T-helper 22 cell (primary cell): ENCODE results near the gene PPP1R15B.
"Not testable (repeated sequence)": the region's sequence is repeated elsewhere in the genome, so short reads cannot be mapped to it uniquely, and the experiment has no call there.

ENCODE experiments used
- DNase-seq: peaks from one replicate; pipeline ENCODE4 v3.0.0-alpha.2; 2020; ENCODE audit warnings: low read depth

Gene PPP1R15B

GRCh38 chr1:204443871-204444581, 32.4 kb upstream of the PPP1R15B start:
- DNase-seq, result no peak

- DNase-seq, result no peak
Measured at GRCh38 chr1:204443260-204443619, 31.6 kb upstream of the PPP1R15B start.

- DNase-seq, result no peak
Measured at GRCh38 chr1:204442376-204443259, 31.0 kb upstream of the PPP1R15B start.

GRCh38 chr1:204441558-204441957, 29.9 kb upstream of the PPP1R15B start:
- DNase-seq, result no peak

GRCh38 chr1:204439621-204440375, 28.2 kb upstream of the PPP1R15B start:
- DNase-seq, result no peak

GRCh38 chr1:204438628-204439027, 27.0 kb upstream of the PPP1R15B start:
- no peak for DNase-seq

- DNase-seq, result no peak
Measured at GRCh38 chr1:204437796-204438570, 26.4 kb upstream of the PPP1R15B start.

- DNase-seq, result no peak
Measured at GRCh38 chr1:204435872-204436271, 24.3 kb upstream of the PPP1R15B start.

- DNase-seq, result no peak
Measured at GRCh38 chr1:204435381-204435831, 23.8 kb upstream of the PPP1R15B start.

GRCh38 chr1:204434116-204434755, 22.6 kb upstream of the PPP1R15B start:
- no peak for DNase-seq

- DNase-seq, result no peak
Measured at GRCh38 chr1:204432708-204433107, 21.1 kb upstream of the PPP1R15B start.

- peak; percentile 43 for DNase-seq
Measured at GRCh38 chr1:204431310-204432184, 19.9 kb upstream of the PPP1R15B start.

GRCh38 chr1:204429746-204430145, 18.1 kb upstream of the PPP1R15B start:
- DNase-seq, result no peak

- no peak for DNase-seq
Measured at GRCh38 chr1:204426971-204427701, 15.5 kb upstream of the PPP1R15B start.

- DNase-seq, result no peak
Measured at GRCh38 chr1:204426474-204426873, 14.9 kb upstream of the PPP1R15B start.

- no peak for DNase-seq
Measured at GRCh38 chr1:204426035-204426436, 14.4 kb upstream of the PPP1R15B start.

- DNase-seq, result no peak
Measured at GRCh38 chr1:204424621-204425020, 13.0 kb upstream of the PPP1R15B start.

- not testable (repeated sequence) for DNase-seq
Measured at GRCh38 chr1:204422061-204422705, 10.6 kb upstream of the PPP1R15B start.

- DNase-seq, result no peak
Measured at GRCh38 chr1:204421441-204421840, 9.8 kb upstream of the PPP1R15B start.
